Mucosa of rectum (tissue), 2 donors: ENCODE data around the gene STK39.
A peak's percentile ranks its signal among the peaks of the same experiment; 100 is the strongest.

Experiments
- H3K27ac ChIP-seq, 2 donors: one replicate each; pipeline ENCODE4 v1.7.0; 2013; ENCODE audit warnings: inconsistent platforms in 2 of 2, low read depth in 2 of 2, low read length in 2 of 2
- H3K27me3 ChIP-seq, 2 donors: one replicate each; pipeline ENCODE4 v1.7.0; 2013; ENCODE audit warnings: low read length in 2 of 2; ENCODE audit not compliant: control insufficient read depth in 2 of 2, insufficient read depth in 2 of 2
- H3K36me3 ChIP-seq, 2 donors: one replicate each; pipeline ENCODE4 v1.7.0; 2013; ENCODE audit warnings: low read length in 2 of 2; ENCODE audit not compliant: control insufficient read depth in 2 of 2, insufficient read depth in 2 of 2
- H3K4me1 ChIP-seq, 2 donors: one replicate each; pipeline ENCODE4 v1.7.0; 2013; ENCODE audit warnings: low read length in 2 of 2, mild to moderate bottlenecking in 1 of 2; ENCODE audit not compliant: control insufficient read depth in 2 of 2, insufficient read depth in 2 of 2
- H3K4me3 ChIP-seq, 2 donors: one replicate each; pipeline ENCODE4 v1.7.0; 2013; ENCODE audit warnings: low read length in 2 of 2
- H3K9ac ChIP-seq, 2 donors: one replicate each; pipeline ENCODE4 v1.7.0; 2013; ENCODE audit warnings: low read length in 2 of 2, low read depth in 1 of 2, mild to moderate bottlenecking in 1 of 2
- H3K9me3 ChIP-seq, 2 donors: one replicate each; pipeline ENCODE4 v1.7.0; 2013; ENCODE audit warnings: low read length in 2 of 2; ENCODE audit not compliant: control insufficient read depth in 2 of 2
- donor health status: healthy.
- donor health status: Normal muscosa, but diverticular disease.

The STK39 gene

DNA sequence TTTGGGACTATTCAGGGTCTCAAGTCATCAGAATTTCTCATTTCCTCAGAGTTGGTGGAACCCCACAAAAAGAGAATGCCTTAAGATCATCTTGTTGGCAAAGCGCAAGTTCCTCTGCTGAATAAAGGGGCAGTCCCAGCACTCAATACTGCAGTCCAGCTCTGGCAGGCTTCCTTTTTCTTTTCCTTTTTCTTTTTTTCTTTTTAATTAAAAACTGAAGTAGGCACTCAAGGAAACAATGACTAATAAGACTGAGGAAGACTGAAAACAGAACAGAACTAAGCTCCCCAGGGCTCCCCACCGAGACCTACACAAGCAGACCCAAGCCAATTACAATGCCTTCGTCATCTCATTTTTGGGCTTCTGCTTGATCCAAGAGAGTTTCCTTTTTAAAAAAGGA is 82.0 kb downstream of the STK39 start:
- H3K9ac ChIP-seq, result no peak overlapping the region
- H3K4me1 ChIP-seq, result no peaks in the 10 kb centered on the region
- no peak overlapping the region for H3K27ac ChIP-seq
- peaks cover 4 to 11% of the 10 kb centered on the region in 2 donors for H3K36me3 ChIP-seq
- H3K27me3 ChIP-seq, result no peaks in the 10 kb centered on the region
- no peaks in the 10 kb centered on the region for H3K9me3 ChIP-seq
- H3K4me3 ChIP-seq, result no peak overlapping the region

DNA sequence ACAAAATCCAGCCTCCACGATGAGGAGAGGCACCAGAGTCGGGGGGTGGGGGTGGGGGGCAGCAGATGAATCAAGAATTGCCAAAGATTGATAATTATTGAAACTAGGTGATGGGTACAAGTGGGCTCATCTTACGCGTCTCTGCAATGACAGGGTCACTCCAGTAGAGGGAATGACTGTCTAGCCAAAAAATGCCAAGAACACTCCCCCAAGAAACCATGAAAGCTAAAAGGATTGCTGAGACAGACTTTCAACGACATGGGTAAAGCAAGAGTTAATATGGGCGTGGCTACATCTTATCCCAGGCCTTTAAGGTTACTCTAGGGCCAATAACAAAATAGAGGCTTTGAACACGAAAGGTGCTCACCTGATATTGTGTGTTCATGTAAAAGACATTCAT is 86.5 kb downstream of the STK39 start:
- Histone ChIP-seq H3K9me3 (no peaks in the 10 kb centered on the region), H3K9ac (no peak overlapping the region), H3K27me3 (no peaks in the 10 kb centered on the region), H3K36me3 (peaks cover 4 to 19% of the 10 kb centered on the region in 2 donors), H3K4me1 (peaks cover 0 to 11% of the 10 kb centered on the region in 2 donors), H3K27ac (no peak overlapping the region), H3K4me3 (no peak overlapping the region)

- no peak overlapping the region for H3K27ac ChIP-seq
- no peak overlapping the region for H3K9ac ChIP-seq
- no peak overlapping the region for H3K4me3 ChIP-seq
- H3K4me1 ChIP-seq, result peaks cover 0 to 13% of the 10 kb centered on the region in 2 donors
- H3K27me3 ChIP-seq, result no peaks in the 10 kb centered on the region
- H3K36me3 ChIP-seq, result peaks cover 4 to 19% of the 10 kb centered on the region in 2 donors
- no peaks in the 10 kb centered on the region for H3K9me3 ChIP-seq
These were observed 87.4 kb downstream of the STK39 start for GRCh38 chr2:168159754-168160585.

GRCh38 chr2:168158586-168158985 is 88.8 kb downstream of the STK39 start:
- H3K9me3 ChIP-seq, result no peaks in the 10 kb centered on the region
- no peaks in the 10 kb centered on the region for H3K27me3 ChIP-seq
- H3K27ac ChIP-seq, result no peak overlapping the region
- no peak overlapping the region for H3K9ac ChIP-seq
- H3K4me3 ChIP-seq, result no peak overlapping the region
- peaks cover 0 to 13% of the 10 kb centered on the region in 2 donors for H3K4me1 ChIP-seq
- H3K36me3 ChIP-seq, result peaks cover 3 to 15% of the 10 kb centered on the region in 2 donors

- Histone ChIP-seq H3K27ac (no peak overlapping the region), H3K36me3 (peaks cover 0 to 9% of the 10 kb centered on the region in 2 donors), H3K9ac (no peak overlapping the region), H3K9me3 (no peaks in the 10 kb centered on the region), H3K4me3 (no peak overlapping the region), H3K27me3 (no peaks in the 10 kb centered on the region), H3K4me1 (peaks cover 0 to 13% of the 10 kb centered on the region in 2 donors)
These were observed 89.5 kb downstream of the STK39 start for GRCh38 chr2:168157926-168158325.

GRCh38 chr2:168157070-168157469 is 90.3 kb downstream of the STK39 start:
- peaks cover 0 to 13% of the 10 kb centered on the region in 2 donors for H3K36me3 ChIP-seq
- no peaks in the 10 kb centered on the region for H3K9me3 ChIP-seq
- H3K4me1 ChIP-seq, result peaks cover 0 to 13% of the 10 kb centered on the region in 2 donors
- H3K27ac ChIP-seq, result peak overlapping the region in 1 of 2 donors; percentile 1
- no peak overlapping the region for H3K9ac ChIP-seq
- no peaks in the 10 kb centered on the region for H3K27me3 ChIP-seq
- H3K4me3 ChIP-seq, result no peak overlapping the region

GRCh38 chr2:168156661-168157060 is 90.7 kb downstream of the STK39 start:
- no peaks in the 10 kb centered on the region for H3K9me3 ChIP-seq
- peak overlapping the region in 1 of 2 donors; percentile 1 for H3K27ac ChIP-seq
- no peak overlapping the region for H3K4me3 ChIP-seq
- H3K4me1 ChIP-seq, result peaks cover 0 to 13% of the 10 kb centered on the region in 2 donors
- peaks cover 0 to 13% of the 10 kb centered on the region in 2 donors for H3K36me3 ChIP-seq
- no peaks in the 10 kb centered on the region for H3K27me3 ChIP-seq
- no peak overlapping the region for H3K9ac ChIP-seq

- Histone ChIP-seq H3K9me3 (no peaks in the 10 kb centered on the region), H3K4me1 (peaks cover 0 to 13% of the 10 kb centered on the region in 2 donors), H3K9ac (no peak overlapping the region), H3K4me3 (no peak overlapping the region), H3K36me3 (peaks cover 0 to 13% of the 10 kb centered on the region in 2 donors), H3K27me3 (no peaks in the 10 kb centered on the region), H3K27ac (no peak overlapping the region)
These were observed 91.7 kb downstream of the STK39 start for GRCh38 chr2:168155680-168156079.

- Histone ChIP-seq H3K27me3 (no peaks in the 10 kb centered on the region), H3K27ac (no peak overlapping the region), H3K4me1 (peaks cover 0 to 13% of the 10 kb centered on the region in 2 donors), H3K36me3 (peaks cover 2 to 13% of the 10 kb centered on the region in 2 donors), H3K9ac (no peak overlapping the region), H3K4me3 (no peak overlapping the region), H3K9me3 (no peaks in the 10 kb centered on the region)
These were observed 92.3 kb downstream of the STK39 start for GRCh38 chr2:168155046-168155445.

DNA sequence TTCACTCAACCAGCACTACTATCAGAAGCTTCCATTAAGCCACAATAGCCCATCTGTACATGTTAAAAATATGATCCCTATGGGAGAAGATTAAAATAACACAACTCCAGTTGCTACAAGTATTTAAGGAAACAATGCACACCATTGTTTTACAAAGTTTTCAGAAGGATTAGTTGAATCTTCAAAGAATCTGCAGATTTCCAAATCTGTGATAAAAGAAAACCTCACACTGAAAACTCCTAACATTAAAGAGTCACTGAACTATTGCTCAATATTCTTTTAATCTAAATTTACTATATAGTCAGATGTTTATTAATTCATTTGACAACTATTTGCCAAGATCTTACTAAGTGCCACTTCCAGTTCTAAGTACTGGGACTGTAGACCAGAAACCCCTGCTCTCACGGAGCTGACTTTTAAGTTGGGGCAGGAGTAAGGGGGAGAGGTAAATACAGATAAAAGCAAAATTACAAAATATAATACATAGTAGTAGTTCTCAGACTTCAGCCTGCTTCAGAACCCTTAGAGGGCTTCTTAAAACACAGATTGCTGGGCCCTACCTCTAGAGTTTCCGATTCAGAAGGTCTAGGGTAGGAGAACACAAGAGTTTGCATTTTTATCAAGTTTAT is 94.4 kb downstream of the STK39 start:
- H3K27ac ChIP-seq, result no peak overlapping the region
- no peaks in the 10 kb centered on the region for H3K27me3 ChIP-seq
- no peaks in the 10 kb centered on the region for H3K9me3 ChIP-seq
- H3K4me3 ChIP-seq, result no peak overlapping the region
- peaks cover 0 to 13% of the 10 kb centered on the region in 2 donors for H3K4me1 ChIP-seq
- H3K9ac ChIP-seq, result no peak overlapping the region
- peaks cover 4 to 5% of the 10 kb centered on the region in 2 donors for H3K36me3 ChIP-seq
